ENCODE results near the gene SLC12A7.

SLC12A7 gene

GRCh38 chr5:1140818-1141189 lies 28.9 kb upstream of the SLC12A7 start:
- Histone ChIP-seq H3K9me3 (ENCODE audit: control insufficient read depth, insufficient read depth, low read length) (no peaks in the 10 kb centered on the region), H3K27me3 (ENCODE audit: control insufficient read depth, insufficient read depth, low read length) (no peaks in the 10 kb centered on the region), H3K4me1 (ENCODE audit: control insufficient read depth, insufficient read depth, low read length) (no peaks in the 10 kb centered on the region; the same call in 1 of the 2 replicates), H3K27ac (ENCODE audit: low read length) (no peak overlapping the region), H3K36me3 (ENCODE audit: control insufficient read depth, insufficient read depth, low read length) (no peaks in the 10 kb centered on the region), H3K4me3 (ENCODE audit: low read length) (no peak overlapping the region)
- no CpG with 5 or more reads among the region's 15 CpGs for WGBS (ENCODE audit: insufficient coverage, insufficient read length)
- DNase-seq (ENCODE audit: low read depth, low spot score), result no peak

GRCh38 chr5:1140171-1140817 lies 28.4 kb upstream of the SLC12A7 start:
- WGBS (ENCODE audit: insufficient coverage, insufficient read length), result no CpG with 5 or more reads among the region's 23 CpGs
- peak; percentile 25 for DNase-seq (ENCODE audit: low read depth, low spot score)
- H3K9me3 ChIP-seq (ENCODE audit: control insufficient read depth, insufficient read depth, low read length), result no peaks in the 10 kb centered on the region
- H3K27ac ChIP-seq (ENCODE audit: low read length), result no peak overlapping the region
- no peak overlapping the region for H3K4me3 ChIP-seq (ENCODE audit: low read length)
- no peaks in the 10 kb centered on the region for H3K36me3 ChIP-seq (ENCODE audit: control insufficient read depth, insufficient read depth, low read length)
- H3K27me3 ChIP-seq (ENCODE audit: control insufficient read depth, insufficient read depth, low read length), result no peaks in the 10 kb centered on the region
- no peaks in the 10 kb centered on the region; the same call in 1 of the 2 replicates for H3K4me1 ChIP-seq (ENCODE audit: control insufficient read depth, insufficient read depth, low read length)

GRCh38 chr5:1139331-1140170 lies 27.7 kb upstream of the SLC12A7 start:
- Histone ChIP-seq H3K4me1 (ENCODE audit: control insufficient read depth, insufficient read depth, low read length) (no peaks in the 10 kb centered on the region), H3K9me3 (ENCODE audit: control insufficient read depth, insufficient read depth, low read length) (no peaks in the 10 kb centered on the region), H3K27me3 (ENCODE audit: control insufficient read depth, insufficient read depth, low read length) (no peaks in the 10 kb centered on the region), H3K27ac (ENCODE audit: low read length) (no peak overlapping the region), H3K36me3 (ENCODE audit: control insufficient read depth, insufficient read depth, low read length) (no peaks in the 10 kb centered on the region), H3K4me3 (ENCODE audit: low read length) (no peak overlapping the region)
- no peak for DNase-seq (ENCODE audit: low read depth, low spot score)
- WGBS (ENCODE audit: insufficient coverage, insufficient read length), result no CpG with 5 or more reads among the region's 37 CpGs

GRCh38 chr5:1138445-1139245 lies 26.8 kb upstream of the SLC12A7 start:
- WGBS (ENCODE audit: insufficient coverage, insufficient read length), result no CpG with 5 or more reads among the region's 16 CpGs

GRCh38 chr5:1137567-1138444 lies 25.9 kb upstream of the SLC12A7 start:
- WGBS (ENCODE audit: insufficient coverage, insufficient read length), result no CpG with 5 or more reads among the region's 30 CpGs
- Histone ChIP-seq H3K4me1 (ENCODE audit: control insufficient read depth, insufficient read depth, low read length) (no peaks in the 10 kb centered on the region), H3K27ac (ENCODE audit: low read length) (no peak overlapping the region), H3K36me3 (ENCODE audit: control insufficient read depth, insufficient read depth, low read length) (no peaks in the 10 kb centered on the region), H3K9me3 (ENCODE audit: control insufficient read depth, insufficient read depth, low read length) (no peaks in the 10 kb centered on the region), H3K27me3 (ENCODE audit: control insufficient read depth, insufficient read depth, low read length) (no peaks in the 10 kb centered on the region), H3K4me3 (ENCODE audit: low read length) (no peak overlapping the region)
- DNase-seq (ENCODE audit: low read depth, low spot score), result no peak

More at GRCh38 chr5:1138445-1139245, 26.8 kb upstream of the SLC12A7 start:
- no peaks in the 10 kb centered on the region for H3K4me1 ChIP-seq (ENCODE audit: control insufficient read depth, insufficient read depth, low read length)
- no peaks in the 10 kb centered on the region for H3K27me3 ChIP-seq (ENCODE audit: control insufficient read depth, insufficient read depth, low read length)
- H3K9me3 ChIP-seq (ENCODE audit: control insufficient read depth, insufficient read depth, low read length), result no peaks in the 10 kb centered on the region
- no peak overlapping the region for H3K4me3 ChIP-seq (ENCODE audit: low read length)
- no peak overlapping the region for H3K27ac ChIP-seq (ENCODE audit: low read length)
- DNase-seq (ENCODE audit: low read depth, low spot score), result no peak
- no peaks in the 10 kb centered on the region for H3K36me3 ChIP-seq (ENCODE audit: control insufficient read depth, insufficient read depth, low read length)

GRCh38 chr5:1136814-1137213 lies 25.0 kb upstream of the SLC12A7 start:
- Histone ChIP-seq H3K4me3 (ENCODE audit: low read length) (no peak overlapping the region), H3K27me3 (ENCODE audit: control insufficient read depth, insufficient read depth, low read length) (no peaks in the 10 kb centered on the region), H3K4me1 (ENCODE audit: control insufficient read depth, insufficient read depth, low read length) (no peaks in the 10 kb centered on the region), H3K9me3 (ENCODE audit: control insufficient read depth, insufficient read depth, low read length) (no peaks in the 10 kb centered on the region), H3K27ac (ENCODE audit: low read length) (no peak overlapping the region), H3K36me3 (ENCODE audit: control insufficient read depth, insufficient read depth, low read length) (no peaks in the 10 kb centered on the region)
- no peak for DNase-seq (ENCODE audit: low read depth, low spot score)
- no CpG with 5 or more reads among the region's 8 CpGs for WGBS (ENCODE audit: insufficient coverage, insufficient read length)

GRCh38 chr5:1135696-1136525 lies 24.0 kb upstream of the SLC12A7 start:
- Histone ChIP-seq H3K9me3 (ENCODE audit: control insufficient read depth, insufficient read depth, low read length) (no peaks in the 10 kb centered on the region), H3K27ac (ENCODE audit: low read length) (no peak overlapping the region), H3K4me3 (ENCODE audit: low read length) (no peak overlapping the region), H3K27me3 (ENCODE audit: control insufficient read depth, insufficient read depth, low read length) (no peaks in the 10 kb centered on the region), H3K36me3 (ENCODE audit: control insufficient read depth, insufficient read depth, low read length) (no peaks in the 10 kb centered on the region), H3K4me1 (ENCODE audit: control insufficient read depth, insufficient read depth, low read length) (no peaks in the 10 kb centered on the region)
- DNase-seq (ENCODE audit: low read depth, low spot score), result no peak
- no CpG with 5 or more reads among the region's 27 CpGs for WGBS (ENCODE audit: insufficient coverage, insufficient read length)

- DNase-seq (ENCODE audit: low read depth, low spot score), result no peak
- WGBS (ENCODE audit: insufficient coverage, insufficient read length), result no CpG with 5 or more reads among the region's 14 CpGs
Measured at GRCh38 chr5:1134478-1134877, 22.6 kb upstream of the SLC12A7 start.

GRCh38 chr5:1133510-1134201 lies 21.8 kb upstream of the SLC12A7 start:
- H3K27ac ChIP-seq (ENCODE audit: low read length), result no peak overlapping the region
- H3K4me1 ChIP-seq (ENCODE audit: control insufficient read depth, insufficient read depth, low read length), result peaks cover 1% of the 10 kb centered on the region; the same call in 1 of the 2 replicates
- WGBS (ENCODE audit: insufficient coverage, insufficient read length), result no CpG with 5 or more reads among the region's 17 CpGs
- H3K9me3 ChIP-seq (ENCODE audit: control insufficient read depth, insufficient read depth, low read length), result no peaks in the 10 kb centered on the region
- H3K36me3 ChIP-seq (ENCODE audit: control insufficient read depth, insufficient read depth, low read length), result no peaks in the 10 kb centered on the region
- H3K27me3 ChIP-seq (ENCODE audit: control insufficient read depth, insufficient read depth, low read length), result no peaks in the 10 kb centered on the region
- no peak overlapping the region for H3K4me3 ChIP-seq (ENCODE audit: low read length)
- no peak for DNase-seq (ENCODE audit: low read depth, low spot score)

More at GRCh38 chr5:1134478-1134877, 22.6 kb upstream of the SLC12A7 start:
- Histone ChIP-seq H3K4me3 (ENCODE audit: low read length) (no peak overlapping the region), H3K36me3 (ENCODE audit: control insufficient read depth, insufficient read depth, low read length) (no peaks in the 10 kb centered on the region), H3K4me1 (ENCODE audit: control insufficient read depth, insufficient read depth, low read length) (peaks cover 1% of the 10 kb centered on the region; the same call in 1 of the 2 replicates), H3K27ac (ENCODE audit: low read length) (no peak overlapping the region), H3K9me3 (ENCODE audit: control insufficient read depth, insufficient read depth, low read length) (no peaks in the 10 kb centered on the region), H3K27me3 (ENCODE audit: control insufficient read depth, insufficient read depth, low read length) (no peaks in the 10 kb centered on the region)
